K562 (cell line): ENCODE results near the gene MVK. TPM values are rescaled to one million over a fixed set of nuclear protein-coding genes. Genes with fewer than 3 reads are reported as not detected.

Experiments used
- ATAC-seq: fragments of 200-7000 bp; cut with Tn5 transposase; 3 replicates; pipeline ENCODE4 v1.9.1; 2020; ENCODE audit warnings: moderate library complexity
- BruUV-seq: library from RNA; stranded (reverse); fragments of 400-500 nt; replicated peaks from 2 replicates; lab custom pipeline; 2021; lab: Mats Ljungman, UMichigan
- CTCF ChIA-PET: fragments of 300-600 bp; formaldehyde crosslinking; extraction: SDS; loops from one replicate; lab custom pipeline; 2021; ENCODE audit warnings: low intra/inter-chr PET ratio; lab: Yijun Ruan, JAX
- POLR2A ChIA-PET: fragments of 300-600, 350-650 bp; sonication (Branson Sonifier 250); formaldehyde crosslinking; extraction: SDS; loops from one replicate; lab custom pipeline; 2021; ENCODE audit warnings: antibody characterized with exemption, inconsistent platforms; lab: Yijun Ruan, JAX
- DNase-seq, 4 experiments: peaks; one replicate each; pipeline versions ENCODE4 v3.0.0 to v3.0.0-alpha.2; 2011 to 2018; ENCODE audit warnings: low spot score in 3 of 4, mixed read lengths in 3 of 4; ENCODE audit errors: extremely low read depth in 1 of 4
- FAIRE-seq: peaks from 2 replicates; lab custom pipeline; 2011; peaks lifted over from hg19 to GRCh38; lab: Jason Lieb, UNC
- H2AFZ ChIP-seq: 2 replicates; pipeline ENCODE4 v1.6.0; 2011; ENCODE audit warnings: low read depth, low read length, control low read depth, inconsistent platforms
- H3K27ac ChIP-seq: fragments of 200-600 bp; 3 replicates; pipeline ENCODE4 v1.8.0; 2011; ENCODE audit warnings: low read depth, mild to moderate bottlenecking, control low read depth, inconsistent platforms, low read length, moderate library complexity, mixed read lengths; ENCODE audit errors: extremely low read depth
- H3K27me3 ChIP-seq, 2 experiments: fragments of 300-600 bp in 1 of 2; 2 replicates in 1 of 2; 3 replicates in 1 of 2; pipeline versions ENCODE4 v1.6.0 to v1.8.0; 2011; ENCODE audit warnings: inconsistent platforms in 2 of 2, low read length in 2 of 2, mild to moderate bottlenecking in 1 of 2, mixed read lengths in 1 of 2, moderate library complexity in 1 of 2; ENCODE audit not compliant: control insufficient read depth in 2 of 2, insufficient read depth in 2 of 2
- H3K36me3 ChIP-seq: fragments of 300-600 bp; 3 replicates; pipeline ENCODE4 v1.8.0; 2011; ENCODE audit warnings: mild to moderate bottlenecking, low read length, inconsistent platforms; ENCODE audit not compliant: control insufficient read depth, insufficient read depth
- H3K4me1 ChIP-seq, 2 experiments: fragments of 200-600 bp in 1 of 2; replicated peaks in 1 of 2; 2 replicates in 1 of 2; 3 replicates in 1 of 2; pipeline versions ENCODE4 v1.5.1 to v1.8.0; 2011; ENCODE audit warnings: inconsistent platforms in 2 of 2, low read length in 2 of 2, mild to moderate bottlenecking in 1 of 2, mixed read lengths in 1 of 2, moderate library complexity in 1 of 2; ENCODE audit not compliant: control insufficient read depth in 2 of 2, insufficient read depth in 2 of 2
- H3K4me2 ChIP-seq: 2 replicates; pipeline ENCODE4 v1.6.1; 2011; ENCODE audit warnings: low read length, control low read depth, inconsistent platforms, mixed read lengths; ENCODE audit not compliant: insufficient read depth
- H3K4me3 ChIP-seq: fragments of 200-600 bp; sonication (generic), shearing (Covaris generic); 2 replicates; pipeline ENCODE4 v1.5.1; 2016; ENCODE audit warnings: control low read depth, inconsistent platforms
- H3K79me2 ChIP-seq: fragments of 200-600 bp; 3 replicates; pipeline ENCODE4 v1.8.0; 2011; ENCODE audit warnings: low read length, inconsistent platforms; ENCODE audit not compliant: control insufficient read depth, insufficient read depth
- H3K9ac ChIP-seq, 2 experiments: 2 replicates each; pipeline versions ENCODE4 v1.6.0 to v1.6.1; 2011; ENCODE audit warnings: low read depth in 2 of 2, low read length in 2 of 2, control low read depth in 1 of 2, inconsistent platforms in 1 of 2, mild to moderate bottlenecking in 1 of 2, mixed read lengths in 1 of 2; ENCODE audit not compliant: insufficient read depth in 1 of 2
- H3K9me1 ChIP-seq: one replicate; pipeline ENCODE4 v1.6.0; 2011; ENCODE audit warnings: inconsistent platforms, mild to moderate bottlenecking, low read length, moderate library complexity; ENCODE audit not compliant: control insufficient read depth, insufficient read depth
- H3K9me3 ChIP-seq: replicated peaks from 2 replicates; pipeline ENCODE4 v1.5.1; 2011; ENCODE audit warnings: low read depth, low read length, inconsistent platforms; ENCODE audit not compliant: control insufficient read depth, insufficient read depth
- H4K20me1 ChIP-seq: replicated peaks from 2 replicates; pipeline ENCODE4 v1.6.1; 2011; ENCODE audit warnings: low read length, inconsistent platforms, mixed read lengths; ENCODE audit not compliant: control insufficient read depth, insufficient read depth
- BMI1 ChIP-seq: fragments of 150-350 bp; IDR thresholded peaks from 2 replicates; pipeline ENCODE4 v1.6.1; 2014; ENCODE audit warnings: low read length
- CEBPG ChIP-seq, 3 experiments: fragments of 200-800 bp in 1 of 3; sonication (Bioruptor generic) in 1 of 3; sonication (generic) in 1 of 3; formaldehyde crosslinking in 1 of 3; IDR thresholded peaks in 2 of 3; conservative IDR thresholded peaks in 1 of 3; 2 replicates each; pipeline versions ENCODE4 v1.6.1 to v1.8.0; 2016 to 2022; ENCODE audit warnings: missing compliant biosample characterization in 2 of 3, missing genetic modification characterization in 2 of 3, mild to moderate bottlenecking in 1 of 3, missing genetic modification reagents in 1 of 3
- COPS2 ChIP-seq: fragments of 450-650 bp; conservative IDR thresholded peaks from 2 replicates; pipeline ENCODE4 v1.6.1; 2016; ENCODE audit warnings: mild to moderate bottlenecking, moderate library complexity
- DPF2 ChIP-seq: fragments of 450-650 bp; IDR thresholded peaks from 2 replicates; pipeline ENCODE4 v1.6.1; 2016
- HMBOX1 ChIP-seq: sonication (generic); IDR thresholded peaks from 2 replicates; pipeline ENCODE4 v1.6.1; 2016
- HNRNPH1 ChIP-seq: fragments of 200-400 bp; formaldehyde crosslinking; optimal IDR thresholded peaks from 2 replicates; pipeline ENCODE3; 2017; ENCODE audit warnings: low read depth, mild to moderate bottlenecking, low read length, moderate library complexity
- KHSRP ChIP-seq: fragments of 450-650 bp; IDR thresholded peaks from 2 replicates; pipeline ENCODE4 v1.6.1; 2017
- MIER1 ChIP-seq: fragments of 450-650 bp; IDR thresholded peaks from 2 replicates; pipeline ENCODE4 v1.6.1; 2016; ENCODE audit warnings: antibody characterized with exemption, mild to moderate bottlenecking, low read depth
- MYBL2 ChIP-seq, 2 experiments: fragments of 450-650 bp in 1 of 2; sonication (generic) in 1 of 2; formaldehyde crosslinking in 1 of 2; IDR thresholded peaks; 2 replicates each; pipeline versions ENCODE4 v1.6.1 to v1.8.1; 2017 to 2022; ENCODE audit warnings: borderline replicate concordance in 1 of 2, inconsistent platforms in 1 of 2, low read depth in 1 of 2, mild to moderate bottlenecking in 1 of 2, missing genetic modification reagents in 1 of 2, moderate library complexity in 1 of 2
- PKNOX1 ChIP-seq: fragments of 450-650 bp; IDR thresholded peaks from 2 replicates; pipeline ENCODE4 v1.6.1; 2016
- TSHZ1 ChIP-seq: fragments of 250-450 bp; sonication (Bioruptor Pico); IDR thresholded peaks from 2 replicates; pipeline ENCODE4 v1.4.0; 2020; ENCODE audit warnings: mild to moderate bottlenecking, moderate library complexity
- ZFP1 ChIP-seq: fragments of 450-650 bp; formaldehyde crosslinking; IDR thresholded peaks from 2 replicates; pipeline ENCODE4 v1.4.0; 2020; ENCODE audit warnings: mild to moderate bottlenecking, mixed read lengths
- ZNF174 ChIP-seq: fragments of 250-450 bp; sonication (Bioruptor Pico); IDR thresholded peaks from 2 replicates; pipeline ENCODE4 v1.4.0; 2020; ENCODE audit warnings: mild to moderate bottlenecking
- WGBS: fragments of 100-300 bp; shearing (Covaris generic); methylation state at CpG from one replicate; pipeline ENCODE4 v1.1.6; 2016; ENCODE audit warnings: low coverage, mixed read lengths; ENCODE audit not compliant: insufficient coverage; ENCODE audit errors: missing lambda C conversion rate; 5-methylcytosine and 5-hydroxymethylcytosine counted together
- in situ Hi-C: fragments of 300-500 bp; cut with MboI; formaldehyde crosslinking; loops from 4 replicates; pipeline ENCODE4 v1.15.0; 2018; ENCODE audit warnings: inconsistent platforms, mixed read lengths
- intact Hi-C: fragments of 100-400 bp; cut with micrococcal nuclease; formaldehyde crosslinking; loops from 2 replicates; pipeline ENCODE4 v1.14.2; 2022
- polyA plus RNA-seq, 8 experiments: library from polyadenylated mRNA; depleted of rRNA in 4 of 8; stranded (reverse) in 5 of 8; unstranded in 3 of 8; fragments of >200 nt; fragmentation: Nextera tagmentation in 2 of 8; fragmentation: Illumina TruSeq in 1 of 8; extraction: Ambion mirVana in 2 of 8; extraction: Trizol in 1 of 8; gene quantifications; 2 replicates each; pipeline versions ENCODE4 v1.2.1 to v1.2.3, GENCODE V29; 2011 to 2014; ENCODE audit warnings: inconsistent platforms in 1 of 8, missing spikeins in 1 of 8
- total RNA-seq, 7 experiments: library from RNA; depleted of rRNA in 6 of 7; stranded (reverse); fragments of >200 nt in 6 of 7; fragmentation: Illumina TruSeq in 2 of 7; extraction: Trizol in 2 of 7; gene quantifications; 2 replicates each; pipeline versions ENCODE4 v1.2.1 to v1.2.3, GENCODE V29; 2011 to 2021; ENCODE audit warnings: low replicate concordance in 1 of 7
- TF ChIP-seq, protein P1 (sequence below): fragments of 450-650 bp; IDR thresholded peaks from one replicate; pipeline ENCODE4 v1.6.1; 2018; ENCODE audit warnings: mild to moderate bottlenecking, moderate library complexity; ENCODE audit not compliant: partially characterized antibody

Gene MVK
- total and polyA plus RNA-seq, 9 of the 15 experiments (the other 6 are each of a cell fraction or from before 2014, with no cell fraction given), result 0.41 to 33.6 (median 18.8) TPM

GRCh38 chr12:109547286-109547685 is 26.3 kb upstream of the MVK start:
- FAIRE-seq, result no peak
- no peaks in the 10 kb centered on the region for H3K9me1 ChIP-seq
- BruUV-seq, result no TSS peak
- ATAC-seq, result no peak
- POLR2A ChIA-PET, result interaction anchor here (0.8 to 1.1 kb wide), 2 partner anchors 13 to 52 kb away, joined by 3 to 4 read pairs; no protein-coding TSS in a partner anchor
- DNase-seq, result no peak
- no peaks in the 10 kb centered on the region for H3K9me3 ChIP-seq
- H3K4me3 ChIP-seq, result no peak overlapping the region
- H3K4me1 ChIP-seq, result no peaks in the 10 kb centered on the region; a peak in 1 of 5 replicates
- H3K9ac ChIP-seq, result no peak overlapping the region
- no peaks in the 10 kb centered on the region for H3K36me3 ChIP-seq
- 32% methylated on average over 18 of the region's 18 CpGs for WGBS
- H3K27me3 ChIP-seq, result peaks cover 48 to 86% of the 10 kb centered on the region in 2 experiments; a peak in 4 of 5 replicates
- CTCF ChIA-PET, result no interaction called here
- in situ Hi-C loops (no loop called here), intact Hi-C loops (no loop called here)
- no peak overlapping the region for H2AFZ ChIP-seq
- no peak for TF ChIP-seq ZNF174 (CRISPR knock-in tag)
- no peak for TF ChIP-seq HMBOX1
- no peak for TF ChIP-seq CEBPG (CRISPR knock-in tag; IDR thresholded peaks at IDR 0.05)
- TF ChIP-seq CEBPG (tag; conservative IDR thresholded peaks at IDR 0.05 in 1 of 2, IDR thresholded peaks at IDR 0.05 in 1 of 2), result no peak
- no peak for TF ChIP-seq TSHZ1 (CRISPR knock-in tag)
- TF ChIP-seq, protein P1, sequence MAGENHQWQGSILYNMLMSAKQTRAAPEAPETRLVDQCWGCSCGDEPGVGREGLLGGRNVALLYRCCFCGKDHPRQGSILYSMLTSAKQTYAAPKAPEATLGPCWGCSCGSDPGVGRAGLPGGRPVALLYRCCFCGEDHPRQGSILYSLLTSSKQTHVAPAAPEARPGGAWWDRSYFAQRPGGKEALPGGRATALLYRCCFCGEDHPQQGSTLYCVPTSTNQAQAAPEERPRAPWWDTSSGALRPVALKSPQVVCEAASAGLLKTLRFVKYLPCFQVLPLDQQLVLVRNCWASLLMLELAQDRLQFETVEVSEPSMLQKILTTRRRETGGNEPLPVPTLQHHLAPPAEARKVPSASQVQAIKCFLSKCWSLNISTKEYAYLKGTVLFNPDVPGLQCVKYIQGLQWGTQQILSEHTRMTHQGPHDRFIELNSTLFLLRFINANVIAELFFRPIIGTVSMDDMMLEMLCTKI, result no peak
- no peak for TF ChIP-seq MYBL2 (IDR thresholded peaks at IDR 0.05; ENCODE audit: low read depth)
- TF ChIP-seq MYBL2 (CRISPR knock-in tag; IDR thresholded peaks at IDR 0.05; ENCODE audit: borderline replicate concordance), result no peak
- TF ChIP-seq KHSRP, result no peak
- TF ChIP-seq ZFP1 (CRISPR knock-in tag), result no peak
- TF ChIP-seq MIER1, result no peak
- no peak for TF ChIP-seq COPS2
- TF ChIP-seq BMI1, result no peak
- no peak for TF ChIP-seq DPF2
- TF ChIP-seq HNRNPH1, result no peak
- no peak for TF ChIP-seq PKNOX1
- H3K79me2 ChIP-seq, result no peaks in the 10 kb centered on the region
- H3K27ac ChIP-seq, result no peak overlapping the region
- no peak overlapping the region for H3K4me2 ChIP-seq
- peaks cover 3% of the 10 kb centered on the region for H4K20me1 ChIP-seq
